Suppressor macrophage treated with lipopolysaccharide for 4 hours (primary cell): Measurements from ENCODE around the gene COL23A1.
"Not testable (repeated sequence)": the region's sequence is repeated elsewhere in the genome, so short reads cannot be mapped to it uniquely, and the experiment has no call there.

Source experiments
- DNase-seq: peaks from one replicate; pipeline ENCODE4 v3.0.0-alpha.2; 2020

COL23A1 gene

DNA sequence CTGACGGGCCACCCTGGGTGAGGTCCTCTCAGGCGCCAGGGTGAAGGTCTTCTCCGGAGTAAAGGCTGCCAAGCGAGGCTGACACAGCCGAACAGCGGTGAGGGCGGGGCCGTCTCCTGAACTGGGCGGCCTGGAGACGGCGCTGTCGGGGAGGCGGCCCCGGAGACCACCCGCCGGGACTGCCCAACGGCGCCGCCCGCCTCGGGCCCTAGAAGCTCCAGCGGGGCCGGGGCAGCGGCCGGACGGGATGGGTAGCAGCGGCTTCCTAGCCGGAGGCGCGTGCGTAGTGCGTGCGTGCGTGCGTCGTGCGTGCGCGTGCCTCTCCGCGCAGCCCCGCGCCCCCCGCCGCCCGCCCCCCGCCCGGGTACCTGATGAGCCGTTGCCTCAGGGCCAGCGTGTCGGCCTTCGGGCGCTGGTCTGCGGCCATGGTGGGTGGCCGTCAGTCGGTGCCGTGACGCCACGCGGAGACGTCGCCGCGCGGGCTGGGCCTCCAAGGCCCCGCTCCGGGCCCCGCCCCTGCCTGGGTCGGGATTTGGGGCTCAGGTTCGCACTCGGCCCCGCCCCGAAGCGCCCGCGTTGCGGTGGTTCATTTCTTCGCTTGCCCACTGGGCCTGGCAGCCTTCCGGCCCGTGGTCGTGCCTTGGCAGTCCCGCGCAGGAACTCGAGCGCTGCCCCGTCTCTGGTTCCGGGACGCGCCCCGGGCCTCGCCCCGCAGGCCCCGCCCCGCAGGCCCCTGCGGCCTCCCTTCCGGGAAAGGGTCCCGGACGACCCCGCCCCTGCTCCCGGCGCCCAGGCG, 357.9 kb downstream of the COL23A1 start, which contains the start of gene PHYKPL:
PHYKPL (minus strand) TSS at position 679 of the 796 bp plus-strand sequence; CDS start at position 427, 252 bp downstream.
- peak; percentile 79 for DNase-seq

DNA sequence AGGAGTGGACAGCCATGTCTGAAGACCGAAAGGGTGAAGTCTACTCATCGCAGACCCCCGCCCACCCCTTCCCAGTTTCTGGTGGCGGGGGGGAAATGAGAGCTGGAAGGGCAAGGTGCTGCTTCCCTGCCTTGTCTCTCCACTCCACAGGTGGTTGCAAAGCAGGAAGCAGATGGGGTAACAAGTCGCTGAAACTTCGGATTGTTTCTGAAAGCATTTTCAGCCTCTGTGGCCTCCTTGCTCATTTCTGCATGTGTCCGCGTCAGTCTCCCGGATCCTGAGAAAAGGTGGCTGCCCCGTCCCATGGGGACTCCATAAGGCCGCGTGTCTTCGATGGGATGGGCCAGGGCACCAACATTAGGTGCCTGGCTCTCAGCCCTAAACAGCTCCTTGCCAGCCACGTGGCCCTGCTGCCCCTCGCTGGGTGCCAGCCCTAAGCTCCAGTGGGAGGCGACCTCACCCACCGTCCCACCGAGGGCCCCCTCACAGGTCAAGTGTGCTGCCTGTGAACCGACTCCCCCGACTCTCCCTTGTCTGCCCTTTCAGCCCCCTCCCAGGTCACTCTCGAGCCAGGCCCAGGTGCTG, 358.6 kb downstream of the COL23A1 start:
- no peak for DNase-seq

DNA sequence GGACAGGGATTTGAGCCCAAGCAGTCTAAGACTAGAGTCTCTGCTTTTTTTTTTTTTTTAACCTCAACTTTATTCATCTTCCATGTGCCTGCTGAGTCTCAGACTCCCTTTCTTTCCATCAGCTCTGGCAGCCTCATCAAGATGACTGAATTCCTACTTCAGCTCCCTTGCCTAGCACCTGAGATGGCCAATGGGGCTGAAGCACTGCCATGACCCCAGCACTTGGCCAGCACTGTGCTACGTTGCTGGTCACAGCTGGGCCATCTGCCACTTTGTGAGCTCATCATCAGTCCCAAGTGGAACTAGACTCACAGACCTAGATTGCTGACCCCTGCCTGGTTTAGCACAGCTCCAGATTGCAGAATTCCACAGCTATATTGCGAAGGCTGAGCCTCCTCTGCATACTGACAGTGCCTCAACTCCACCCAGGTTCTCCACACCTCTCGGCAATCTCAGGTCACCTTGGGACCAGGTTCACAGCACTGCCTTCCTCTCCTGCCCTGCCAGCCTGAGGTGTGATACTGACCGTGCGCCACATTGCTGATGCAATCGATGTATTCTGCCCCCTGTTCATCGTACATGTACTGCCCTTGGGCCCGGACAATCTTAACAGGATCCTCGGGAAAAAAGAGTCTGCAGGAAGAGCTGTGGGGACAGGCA, 359.2 kb downstream of the COL23A1 start:
- DNase-seq, result peak; percentile 37

DNA sequence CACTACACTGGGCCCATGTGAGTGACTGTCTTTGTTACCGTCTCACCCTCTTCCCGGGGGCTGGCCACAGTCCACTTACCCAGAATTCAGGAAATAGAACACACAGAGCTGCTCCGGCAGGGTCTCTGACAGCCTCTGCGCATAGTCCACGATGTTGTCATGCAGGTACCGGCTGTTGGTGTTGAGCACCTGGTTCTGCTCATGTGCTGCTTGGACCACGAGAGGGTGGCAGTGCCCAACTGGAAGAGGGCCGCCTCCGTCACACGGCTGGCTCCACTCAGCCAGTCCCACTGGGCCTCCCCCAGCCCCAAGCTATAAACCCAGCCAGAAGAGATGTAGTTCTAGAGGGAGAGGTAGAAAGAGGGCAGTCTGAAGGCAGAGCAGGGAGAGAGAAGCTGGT, 360.3 kb downstream of the COL23A1 start:
- DNase-seq, result no peak

- DNase-seq, result not testable (repeated sequence)
Observed at GRCh38 chr5:178229111-178229510, 361.1 kb downstream of the COL23A1 start.

DNA sequence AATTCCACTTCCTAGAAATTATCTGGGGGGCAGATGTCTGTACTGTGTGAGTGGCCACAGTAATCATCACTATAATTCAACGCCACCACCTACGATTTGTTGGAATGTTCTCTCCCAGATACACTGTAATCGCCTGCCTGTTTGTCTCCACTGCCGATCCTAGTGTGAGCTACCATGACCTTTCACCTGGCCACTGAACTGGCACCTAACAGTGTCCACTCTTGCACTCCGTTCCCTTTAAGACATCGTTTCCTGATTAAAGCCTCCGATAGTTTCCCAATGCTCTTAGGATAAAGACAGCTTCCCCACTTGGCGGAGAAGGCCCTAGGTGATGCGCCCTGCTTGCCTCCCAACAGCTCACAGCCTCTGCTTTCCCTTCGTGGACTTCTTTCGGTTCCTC, 361.6 kb downstream of the COL23A1 start:
- DNase-seq, result no peak

GRCh38 chr5:178227929-178228328, 362.3 kb downstream of the COL23A1 start:
- DNase-seq, result no peak

DNA sequence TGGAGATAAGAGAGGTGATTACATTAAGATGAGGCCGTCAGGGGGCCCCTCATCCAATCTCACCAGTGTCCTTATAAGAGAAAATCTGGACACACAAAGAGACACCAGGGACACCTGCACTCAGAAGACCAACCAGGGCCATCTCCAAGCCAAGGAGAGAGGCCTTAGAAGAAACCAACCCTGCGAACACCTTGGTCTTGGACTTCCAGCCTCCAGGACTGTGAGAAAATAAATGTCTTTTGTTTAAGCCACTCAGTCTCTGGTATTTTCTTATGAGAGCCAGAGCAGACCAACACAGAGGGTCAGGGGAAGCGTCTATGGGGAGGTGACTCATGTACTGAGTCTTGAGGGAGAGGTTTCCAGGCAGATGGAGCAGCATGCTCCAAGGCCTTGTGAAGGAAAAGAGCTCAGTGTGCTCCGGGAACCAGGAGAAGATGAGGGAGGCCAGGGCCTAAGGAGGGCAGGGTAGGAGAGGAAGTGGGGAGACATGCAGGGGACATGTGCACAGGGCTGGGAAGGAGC, 363.0 kb downstream of the COL23A1 start:
- no peak for DNase-seq

DNA sequence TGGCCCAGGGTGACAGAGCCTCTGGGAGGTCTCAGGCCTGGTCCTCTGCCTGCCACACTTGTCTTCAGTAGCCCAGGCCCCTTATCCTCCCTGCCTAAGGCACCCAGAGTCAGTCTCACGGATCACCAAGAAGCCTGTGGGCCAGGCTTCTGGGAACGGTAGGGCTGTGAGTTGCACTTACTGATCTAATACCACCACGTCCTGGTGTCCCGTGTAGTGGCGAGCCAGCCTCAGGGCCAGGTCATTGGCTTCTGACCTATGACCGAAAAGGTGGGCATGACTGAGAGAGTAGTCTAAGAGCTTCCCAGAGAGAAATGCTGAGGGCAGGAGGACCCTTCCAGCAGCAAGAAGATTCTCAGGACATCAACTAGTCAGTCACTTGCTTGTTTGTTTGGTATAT, 365.0 kb downstream of the COL23A1 start:
- DNase-seq, result no peak

- DNase-seq, result no peak
Observed at GRCh38 chr5:178224403-178224802, 365.8 kb downstream of the COL23A1 start.

- DNase-seq, result no peak
Observed at GRCh38 chr5:178223828-178224335, 366.3 kb downstream of the COL23A1 start.

GRCh38 chr5:178223196-178223773, 366.9 kb downstream of the COL23A1 start:
- no peak for DNase-seq

- DNase-seq, result no peak
Observed at GRCh38 chr5:178222292-178222691, 367.9 kb downstream of the COL23A1 start.

DNA sequence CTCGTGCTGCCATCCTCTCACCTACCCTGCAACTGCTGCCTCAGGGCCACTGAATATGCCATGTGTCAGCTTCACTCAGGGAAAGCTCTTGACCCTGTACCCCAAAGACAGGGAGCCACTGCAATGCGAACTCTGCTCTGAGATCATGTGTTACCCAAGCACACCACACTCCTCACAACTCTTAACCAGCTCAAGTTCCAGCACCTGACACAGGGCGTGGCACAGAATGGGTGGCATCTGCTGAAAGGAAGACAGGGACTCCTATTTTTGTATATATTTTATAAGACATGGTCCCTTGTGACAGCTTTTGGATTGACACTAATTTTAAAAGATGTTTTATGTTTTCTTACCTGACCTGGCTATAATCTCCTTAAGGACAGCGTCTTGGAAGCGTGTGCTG, 368.3 kb downstream of the COL23A1 start:
- no peak for DNase-seq

GRCh38 chr5:178221282-178221681, 368.9 kb downstream of the COL23A1 start:
- DNase-seq, result peak; percentile 69

DNA sequence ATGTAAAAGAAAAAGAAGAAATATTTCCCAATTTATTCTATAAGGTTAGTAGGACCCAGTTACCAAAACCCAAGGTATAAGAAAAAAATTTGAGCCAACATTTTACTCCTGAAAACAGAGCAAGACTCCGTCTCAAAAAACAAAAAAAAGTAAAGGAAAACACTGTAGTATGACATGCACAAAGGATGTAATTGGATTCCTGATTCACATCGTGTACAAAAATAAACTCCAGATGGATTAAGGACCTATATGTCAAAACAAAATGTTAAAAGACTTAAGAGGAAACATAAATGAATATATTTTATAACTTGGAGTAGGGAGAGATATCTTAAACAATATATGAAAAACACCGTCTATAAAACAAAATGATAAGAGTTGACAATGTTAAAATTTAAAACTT, 371.4 kb downstream of the COL23A1 start:
- no peak for DNase-seq

DNA sequence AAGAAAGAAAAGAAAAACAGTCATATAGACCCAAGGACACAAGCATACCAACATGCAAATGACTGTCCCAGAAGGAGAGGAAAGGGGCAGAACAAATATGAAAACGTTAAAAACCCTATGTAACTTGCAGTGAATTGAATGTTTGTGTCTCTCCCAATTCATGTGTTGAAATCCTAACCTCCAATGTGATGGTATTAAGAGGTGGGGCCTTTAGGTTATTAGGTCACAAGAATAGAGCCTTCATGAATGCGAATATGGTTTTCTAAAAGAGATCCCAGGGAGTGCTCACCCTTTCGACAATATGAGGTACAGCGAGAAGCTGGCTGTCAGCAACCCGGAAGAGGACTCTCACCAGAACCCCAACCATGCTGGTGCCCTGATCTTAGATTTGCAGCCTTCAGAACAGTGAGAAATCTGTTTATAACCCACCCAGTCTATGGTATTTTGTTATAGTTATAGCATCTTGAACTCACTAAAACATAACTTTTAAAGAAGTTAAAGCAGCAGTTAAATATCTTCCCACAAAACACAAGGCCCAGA, 371.9 kb downstream of the COL23A1 start:
- no peak for DNase-seq

DNA sequence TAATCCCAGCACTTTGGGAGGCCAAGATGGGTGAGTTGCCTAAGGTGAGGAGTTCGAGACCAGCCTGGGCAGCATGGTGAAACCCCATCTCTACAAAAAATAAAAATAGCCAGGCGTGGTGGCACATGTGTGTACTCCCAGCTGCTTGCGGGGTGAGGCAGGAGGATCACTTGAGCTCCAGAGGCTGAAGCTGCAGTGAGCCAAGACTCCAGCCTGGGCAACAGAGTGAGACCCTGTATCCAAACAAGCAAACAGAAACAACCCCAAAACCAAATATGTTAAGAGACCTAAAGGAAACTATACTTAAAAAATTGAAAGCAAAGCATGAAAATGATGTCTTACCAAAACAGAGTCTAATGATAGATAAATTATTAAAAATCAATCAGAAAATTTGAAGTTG, 373.4 kb downstream of the COL23A1 start:
- no peak for DNase-seq

DNA sequence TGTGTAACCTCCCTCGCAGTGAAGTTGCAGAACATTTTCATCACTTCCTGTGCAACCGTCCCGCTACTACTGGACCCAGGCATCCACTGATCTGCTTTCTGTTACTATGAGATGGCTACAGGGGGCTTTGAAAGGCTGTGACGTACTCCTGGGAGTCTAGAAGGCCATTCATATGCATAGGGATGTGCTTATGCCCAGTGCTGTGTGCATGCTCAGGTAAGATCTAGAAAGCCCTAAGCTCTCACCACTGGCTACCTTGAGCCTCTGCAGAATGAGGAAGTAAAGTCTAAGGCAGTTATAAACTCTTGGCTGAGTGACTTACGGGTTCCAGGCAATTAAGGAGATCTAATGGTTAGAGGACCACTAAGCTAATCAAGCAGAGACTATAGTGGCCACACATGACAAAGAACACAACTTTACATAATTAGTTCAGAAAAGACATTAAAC, 374.1 kb downstream of the COL23A1 start:
- DNase-seq, result no peak

DNA sequence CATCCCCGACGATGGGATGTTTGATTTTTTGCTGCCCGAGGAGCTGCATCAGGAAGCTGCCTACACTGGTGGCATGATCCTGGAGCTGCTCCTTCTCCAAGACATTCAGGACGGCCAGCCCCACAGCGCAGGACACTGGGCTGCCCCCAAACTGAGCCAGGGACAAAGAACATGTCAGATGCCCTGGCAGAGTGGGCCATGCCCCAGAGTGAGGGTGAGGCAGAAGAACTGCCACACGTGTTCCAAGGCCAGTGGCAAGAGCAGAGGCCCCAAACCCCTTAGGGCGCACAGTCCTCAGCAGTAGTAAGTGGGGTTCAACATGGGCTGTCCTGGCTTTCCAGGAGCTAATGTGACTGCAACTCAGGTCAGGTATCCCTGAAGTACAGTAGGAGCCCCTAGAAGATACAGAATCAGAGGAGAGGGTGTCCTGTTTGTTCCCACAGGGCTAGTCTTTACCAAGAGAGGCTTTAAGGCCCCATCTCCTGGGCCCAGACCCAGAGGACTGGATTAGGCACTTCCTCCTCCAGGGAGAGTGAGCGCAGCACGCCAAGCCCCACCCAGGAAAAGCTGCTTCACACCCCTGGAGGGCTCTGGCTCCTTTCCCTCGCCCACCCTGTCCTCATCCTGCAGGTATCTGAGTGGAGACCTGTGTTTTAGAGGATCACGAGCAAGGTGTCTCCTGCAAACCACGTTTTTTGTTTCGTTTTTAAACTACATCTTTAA, 374.8 kb downstream of the COL23A1 start:
- no peak for DNase-seq

GRCh38 chr5:178214160-178214803, 375.9 kb downstream of the COL23A1 start:
- DNase-seq, result no peak

GRCh38 chr5:178213748-178214151, 376.4 kb downstream of the COL23A1 start:
- DNase-seq, result no peak
